HG03571 (cell line): ENCODE results near the gene ARHGEF17.
"Not testable (repeated sequence)": the region's sequence is repeated elsewhere in the genome, so short reads cannot be mapped to it uniquely, and the experiment has no call there.

Experiments
- ATAC-seq: cut with Tn5 transposase; IDR thresholded peaks from one replicate; pipeline ENCODE4 v1.9.1; 2021; ENCODE audit not compliant: unreplicated experiment

ARHGEF17 gene

DNA sequence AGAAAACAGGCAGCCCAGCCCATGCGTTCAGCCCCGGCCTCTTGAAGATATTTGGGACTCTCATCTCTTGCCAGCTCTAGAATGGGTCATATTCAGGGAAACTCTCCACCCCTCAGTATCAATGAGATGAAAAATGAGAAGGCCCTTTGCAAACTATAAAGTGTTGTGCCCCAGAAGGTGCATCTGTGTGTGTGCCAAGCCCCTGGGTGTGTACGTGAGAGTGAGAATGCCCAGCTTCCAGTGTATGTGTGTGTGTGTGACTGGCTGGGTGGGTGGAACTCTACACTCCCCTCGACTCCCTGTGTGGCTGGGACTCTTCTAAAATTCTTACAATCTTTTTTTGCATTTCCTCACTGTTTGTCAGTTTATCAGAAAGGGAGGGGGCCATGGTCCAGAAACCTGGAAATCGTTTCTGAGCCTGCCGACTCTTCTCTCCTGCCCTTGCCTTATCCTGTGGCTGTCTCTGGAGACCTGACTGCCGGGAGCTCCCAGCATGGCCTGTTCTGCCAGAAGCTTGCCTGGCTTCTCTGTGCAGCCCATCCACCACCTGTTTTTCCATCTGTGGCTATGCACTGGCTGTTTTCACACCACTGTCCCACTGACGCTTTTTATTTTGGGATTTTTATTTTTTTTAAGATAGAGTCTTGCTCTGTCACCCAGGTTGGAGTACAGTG, 34.7 kb upstream of the ARHGEF17 start:
- ATAC-seq, result no peak

DNA sequence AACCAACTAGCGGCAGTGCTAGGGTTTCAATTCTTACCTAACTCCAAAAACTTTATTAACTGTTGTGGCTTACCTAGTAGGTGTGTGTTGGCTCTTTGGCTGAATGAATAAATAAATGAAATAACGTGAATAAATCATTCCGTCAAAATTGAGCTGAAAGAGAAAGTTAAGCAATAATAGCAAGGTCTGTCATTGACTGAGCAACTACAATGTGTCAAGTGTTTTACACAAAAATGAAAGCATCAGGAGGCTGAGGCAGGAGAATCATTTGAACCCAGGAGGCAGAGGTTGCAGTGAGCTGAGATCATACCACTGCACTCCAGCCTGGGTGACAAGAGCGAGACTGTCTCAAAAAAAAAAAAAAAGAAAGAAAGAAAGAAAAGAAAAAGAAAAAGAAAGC, 33.9 kb upstream of the ARHGEF17 start:
- ATAC-seq, result not testable (repeated sequence)

DNA sequence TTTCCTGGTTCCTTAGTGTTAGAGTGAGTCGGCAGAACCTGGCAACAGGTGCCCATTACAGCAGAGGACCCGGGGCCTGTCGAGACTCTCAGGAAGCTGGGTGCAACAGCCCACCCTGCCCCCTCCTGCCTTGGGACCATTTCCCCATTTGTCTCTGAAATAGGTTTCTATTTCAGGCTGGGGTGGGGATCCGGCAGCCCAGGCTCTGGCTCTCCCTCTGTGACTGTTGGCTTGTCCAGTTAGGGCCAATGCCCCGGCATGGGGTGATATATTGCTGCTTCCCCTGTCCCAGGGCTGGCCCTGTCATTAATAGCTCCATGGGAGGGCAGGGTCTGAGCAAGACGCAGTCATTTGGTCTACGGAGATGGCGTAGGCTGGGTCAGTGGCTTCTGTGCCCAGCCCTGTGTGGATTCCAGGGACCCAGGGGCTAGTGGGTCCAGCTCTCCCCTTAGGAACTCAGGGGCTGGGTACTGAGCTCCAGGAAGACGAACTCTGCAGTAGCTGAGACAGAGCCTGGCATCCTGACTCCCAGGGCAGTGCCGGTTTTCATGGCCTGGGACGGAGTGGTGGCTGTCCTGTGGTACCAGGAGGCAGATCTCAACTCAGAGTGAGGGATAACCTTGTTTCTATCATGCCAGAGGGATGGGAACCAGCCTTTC, 33.2 kb upstream of the ARHGEF17 start:
- no peak for ATAC-seq

DNA sequence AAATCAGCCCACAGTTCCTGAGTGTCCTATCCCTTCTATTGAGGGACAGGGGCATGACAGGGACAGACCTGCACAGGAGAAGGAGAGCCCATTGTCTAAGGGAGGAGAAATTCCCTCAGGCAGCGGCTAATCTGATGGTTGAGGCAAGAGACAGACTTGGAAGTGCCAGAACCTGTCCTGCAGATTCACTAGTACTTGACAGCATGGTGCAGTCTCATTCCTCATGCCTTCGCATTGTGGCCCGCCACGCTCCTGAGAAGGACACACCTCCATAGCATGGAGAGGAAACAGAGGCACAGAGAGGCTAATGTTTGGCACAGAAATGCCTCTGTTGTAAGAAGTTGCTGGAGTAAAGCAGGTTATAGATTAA, 32.7 kb upstream of the ARHGEF17 start:
- no peak for ATAC-seq

DNA sequence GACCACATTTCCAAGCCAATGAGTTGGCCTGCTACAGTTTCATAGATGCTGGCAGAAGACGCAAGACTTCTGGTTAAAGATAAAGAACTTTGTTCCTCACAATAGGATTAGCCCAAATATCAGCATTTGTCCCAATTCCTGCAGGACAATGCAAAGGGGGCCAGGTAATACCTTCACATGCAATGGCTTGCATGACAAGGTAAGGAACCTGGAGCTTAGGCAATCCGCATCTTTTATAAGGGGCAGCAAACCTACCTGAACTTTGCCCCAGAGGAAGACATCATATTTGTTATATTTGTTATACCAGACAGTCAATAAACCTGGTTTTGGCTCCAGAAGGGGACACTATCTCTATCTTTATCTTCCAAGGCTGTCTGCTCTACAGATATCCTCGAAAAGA, 30.6 kb upstream of the ARHGEF17 start:
- no peak for ATAC-seq

DNA sequence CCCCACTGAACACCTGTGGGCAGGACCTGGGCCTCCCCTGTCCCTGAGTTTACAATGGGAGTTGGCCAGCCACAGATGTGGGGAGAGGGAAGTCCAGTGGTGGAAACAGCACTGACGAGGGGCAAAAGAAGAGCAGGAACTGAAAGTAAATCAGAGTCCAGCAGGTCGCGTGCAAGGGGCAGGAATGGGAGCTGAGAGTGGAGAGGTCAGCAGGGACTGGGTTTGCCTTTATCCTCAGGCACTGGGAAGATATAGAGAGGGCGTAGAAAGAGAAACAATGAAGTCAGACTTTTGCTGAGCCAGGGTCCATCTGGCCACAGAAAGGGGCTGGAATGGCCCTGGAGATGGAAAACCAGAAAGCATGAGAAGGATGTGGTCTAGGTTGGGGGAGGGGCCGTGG, 27.4 kb upstream of the ARHGEF17 start:
- no peak for ATAC-seq

DNA sequence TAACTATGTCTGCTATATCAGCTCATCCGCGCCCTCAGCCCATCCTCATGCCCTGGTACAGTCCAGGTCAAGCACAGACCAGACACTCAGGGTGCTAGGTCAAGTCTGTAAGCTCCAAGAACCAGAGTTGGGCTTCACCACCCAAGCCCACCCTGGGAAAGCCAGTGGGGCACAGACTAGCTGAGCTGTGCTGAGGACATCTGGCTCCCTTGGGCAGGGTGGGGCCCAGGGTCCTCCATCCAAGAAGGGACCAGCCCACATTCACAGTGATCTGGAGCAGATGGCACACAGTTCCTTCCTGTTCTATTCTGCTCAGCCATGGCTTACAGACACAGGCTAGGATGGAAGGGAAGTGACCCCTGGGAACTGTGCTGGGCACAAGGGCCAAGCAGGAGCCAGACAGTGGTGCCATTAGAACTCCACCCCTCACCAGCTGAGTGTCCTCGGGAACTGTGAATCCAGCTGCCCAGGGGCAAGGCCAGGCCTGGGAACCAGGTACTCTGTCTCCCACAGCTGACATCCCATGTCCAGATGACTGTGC, 26.8 kb upstream of the ARHGEF17 start:
- ATAC-seq, result no peak

DNA sequence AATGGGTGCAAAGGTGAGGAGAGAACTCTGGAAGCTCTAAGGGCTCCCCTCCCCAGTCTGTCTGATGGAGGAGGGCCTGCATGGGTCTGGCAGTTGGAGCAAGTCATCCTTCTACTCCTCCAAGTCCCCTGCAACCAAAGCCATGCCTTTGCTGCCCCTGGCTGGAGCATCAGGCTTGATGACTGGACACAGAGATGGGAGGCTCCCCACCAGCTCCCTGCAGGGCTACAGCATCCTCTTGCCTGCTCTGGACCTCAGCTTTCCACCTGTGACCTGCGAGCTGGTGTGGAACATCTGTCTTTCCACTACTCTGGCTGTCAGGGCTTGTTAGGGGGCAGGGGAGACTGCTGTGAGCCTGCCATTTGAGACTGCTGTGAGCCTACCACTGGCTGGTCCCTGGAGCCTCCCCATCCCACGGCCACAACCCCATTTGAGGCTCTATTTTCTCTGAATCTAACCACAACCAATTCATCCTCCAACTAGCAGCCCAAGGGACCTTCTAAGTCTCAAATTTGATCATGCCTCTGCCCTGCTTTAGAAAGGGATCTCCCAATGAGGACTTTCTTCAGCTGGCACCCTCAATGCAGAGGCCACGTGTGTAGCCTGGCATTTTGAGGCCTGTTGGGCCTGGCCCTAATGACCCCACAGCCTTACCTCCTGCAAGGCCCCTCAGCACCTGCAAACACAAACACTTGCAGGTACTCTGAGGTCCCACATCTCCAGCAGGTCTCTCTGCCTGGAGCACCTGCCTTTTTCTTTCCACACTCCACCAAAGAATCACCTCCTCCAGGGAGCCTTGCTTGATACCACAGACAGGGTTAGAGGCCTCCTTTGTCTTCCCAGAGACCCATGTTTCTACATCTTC, 26.0 kb upstream of the ARHGEF17 start:
- ATAC-seq, result no peak

DNA sequence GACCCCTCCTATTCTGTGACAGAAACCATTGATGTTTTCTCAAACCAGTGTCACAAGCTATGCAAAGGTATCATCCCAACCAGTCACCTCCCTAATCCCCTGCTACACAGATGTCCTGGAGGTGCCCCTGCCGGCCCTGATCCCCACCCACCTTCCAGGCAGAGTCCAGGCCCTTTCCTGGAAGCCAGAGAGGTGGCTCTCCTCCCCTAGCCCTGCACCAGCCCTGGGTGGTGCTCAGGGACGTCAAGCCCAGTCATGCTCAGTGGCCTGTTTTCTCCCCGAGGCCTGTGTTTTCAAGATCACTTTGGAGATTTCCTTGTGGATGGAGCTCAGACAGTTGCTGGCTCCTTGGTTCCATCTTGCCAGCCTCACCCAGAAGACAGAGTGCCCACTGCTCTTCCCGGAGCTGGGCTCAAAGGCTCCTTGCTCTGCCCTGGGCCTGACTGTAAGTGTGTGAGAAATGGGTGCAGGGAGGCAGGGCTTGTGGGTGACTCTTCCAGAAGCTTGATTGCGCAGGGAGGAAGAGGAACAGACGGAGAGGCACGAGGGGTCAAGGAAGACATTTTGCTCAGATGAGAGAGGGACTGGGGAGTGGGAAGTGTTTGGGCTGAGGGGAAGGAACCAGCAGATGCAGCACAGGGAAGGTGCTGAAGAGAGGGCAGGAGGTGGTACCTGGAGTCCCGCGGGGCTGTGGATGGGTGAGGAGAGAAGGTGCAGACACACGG, 24.6 kb upstream of the ARHGEF17 start:
- no peak for ATAC-seq

DNA sequence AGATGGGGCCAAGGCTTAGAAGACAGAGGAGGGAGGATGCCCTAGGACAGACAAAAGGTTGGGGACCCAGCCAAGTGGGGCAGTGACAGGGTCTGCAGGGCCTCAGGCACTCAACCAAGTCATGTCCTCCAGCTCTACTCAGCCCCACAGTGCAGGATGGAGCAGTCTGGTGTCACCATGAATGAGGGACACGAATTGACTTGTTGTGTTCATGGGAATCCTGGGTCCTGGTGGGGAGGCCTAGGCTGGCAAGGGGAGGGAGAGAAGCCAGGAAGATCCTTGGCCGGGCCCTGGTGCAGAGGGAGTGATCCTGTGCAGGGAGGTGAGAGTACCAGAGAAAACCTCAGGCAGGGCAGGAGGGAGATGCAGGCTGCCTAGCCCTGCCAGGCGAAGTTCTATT, 24.0 kb upstream of the ARHGEF17 start:
- no peak for ATAC-seq

DNA sequence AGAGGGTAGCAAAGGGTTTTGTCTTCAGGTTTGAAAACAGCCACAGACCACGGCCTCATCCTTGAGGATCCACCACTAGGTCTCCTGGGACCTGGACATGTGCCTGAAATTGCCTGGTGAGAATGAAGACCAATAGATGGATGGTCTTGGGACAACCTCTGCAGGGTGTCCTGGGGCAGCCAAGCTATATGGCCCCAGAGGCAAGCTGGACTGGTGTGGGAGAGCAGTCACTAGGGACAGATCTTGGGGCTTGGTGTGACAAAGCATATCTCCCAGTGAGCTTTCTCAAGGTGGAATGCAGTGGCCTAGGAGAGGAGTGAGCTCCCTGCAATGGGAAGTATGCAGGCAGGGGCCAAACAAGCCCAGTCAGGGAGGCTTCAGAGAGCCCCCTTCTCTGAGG, 22.4 kb upstream of the ARHGEF17 start:
- no peak for ATAC-seq

DNA sequence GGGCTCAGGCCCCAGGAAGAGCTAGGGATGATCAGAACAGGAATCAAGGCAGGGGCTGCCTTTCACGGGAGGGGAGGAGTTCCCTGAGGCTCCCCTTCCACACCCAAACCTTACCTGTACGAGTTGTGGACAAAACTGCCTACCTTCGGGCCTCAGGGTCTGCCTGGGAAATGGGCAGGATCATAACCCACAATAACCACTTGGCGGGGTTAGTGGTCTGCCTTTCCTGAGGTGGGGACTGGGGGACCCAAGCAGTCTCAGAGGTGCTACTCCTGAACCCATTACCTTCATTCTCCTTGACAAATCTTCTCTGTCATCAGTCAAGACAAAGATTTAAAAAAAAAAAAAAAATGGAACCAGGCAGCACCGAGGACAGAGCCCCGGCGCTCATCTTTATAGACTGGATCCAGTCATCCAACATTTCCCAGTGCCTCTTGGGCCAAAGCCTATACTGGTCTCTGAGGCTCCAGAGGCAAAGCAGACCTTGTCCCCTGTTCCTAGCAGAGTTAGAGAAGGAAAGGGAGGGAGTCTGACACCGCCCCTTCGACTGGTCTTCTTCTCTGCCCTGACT, 21.8 kb upstream of the ARHGEF17 start:
- no peak for ATAC-seq

DNA sequence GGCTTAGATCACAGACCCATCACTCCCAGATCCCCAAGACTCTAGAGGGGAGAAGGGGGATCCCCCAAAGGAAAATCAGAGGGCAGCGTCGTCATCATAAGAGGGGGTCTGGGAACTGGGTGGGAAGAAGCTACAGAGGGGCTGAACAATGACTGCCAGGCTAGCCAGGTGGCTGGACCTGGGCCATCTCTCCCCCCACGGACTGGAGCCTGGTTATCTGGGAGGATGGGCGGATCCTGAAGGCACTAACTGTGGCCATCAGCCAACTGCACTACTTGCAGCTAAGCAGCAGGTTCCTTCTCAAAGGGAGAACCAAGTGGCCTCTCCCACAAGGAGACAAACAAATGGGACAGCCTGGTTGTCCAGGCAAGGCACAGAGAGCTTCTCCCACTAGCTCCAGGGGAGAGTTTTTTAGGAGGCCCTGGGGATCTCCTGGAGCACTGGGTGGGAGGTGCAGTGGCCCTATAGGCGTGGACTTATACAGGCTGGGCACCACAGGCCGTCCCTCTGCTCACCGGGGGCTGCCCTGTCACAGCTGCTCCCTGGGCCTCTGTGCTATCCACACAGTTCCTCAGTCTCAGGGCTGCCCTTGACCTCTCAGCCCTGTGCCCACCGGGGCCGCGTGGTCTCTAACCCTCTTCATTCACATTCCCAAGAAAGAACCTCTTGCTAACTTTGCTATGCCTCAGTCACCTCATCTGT, 20.5 kb upstream of the ARHGEF17 start:
- no peak for ATAC-seq

DNA sequence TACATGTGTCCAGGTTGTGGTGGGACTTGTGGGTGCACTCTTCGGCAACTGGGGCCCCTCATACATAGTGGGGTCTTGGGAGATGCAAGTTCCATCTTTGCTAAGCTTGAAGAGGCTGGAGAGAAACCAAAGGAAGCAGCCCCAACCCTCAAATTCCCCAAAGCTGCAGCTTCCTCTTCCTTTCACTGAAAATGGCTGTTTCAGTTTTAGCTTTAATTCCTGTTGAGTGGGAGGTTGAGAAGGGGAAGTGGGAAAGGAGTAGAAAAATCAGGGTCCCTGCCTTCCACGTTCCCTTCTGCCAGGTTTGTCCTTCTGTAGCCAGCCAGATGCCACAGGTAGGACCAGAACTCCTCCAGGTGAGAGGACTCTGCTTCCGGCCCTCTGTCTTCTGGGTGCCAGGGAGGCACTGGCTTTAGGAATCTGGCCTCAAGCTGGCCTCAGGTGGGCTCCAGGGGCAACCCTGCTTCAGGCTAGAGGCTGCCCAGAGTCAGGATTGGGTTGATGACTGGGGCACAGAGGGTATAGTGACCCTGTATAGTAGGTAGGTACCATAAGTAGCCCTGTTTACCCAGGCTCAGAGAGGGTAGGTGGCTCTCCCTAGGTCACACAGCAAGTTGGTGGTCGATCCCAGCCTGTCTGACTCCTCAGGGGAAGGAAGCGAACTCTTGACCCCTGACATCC, 19.7 kb upstream of the ARHGEF17 start:
- ATAC-seq, result no peak

DNA sequence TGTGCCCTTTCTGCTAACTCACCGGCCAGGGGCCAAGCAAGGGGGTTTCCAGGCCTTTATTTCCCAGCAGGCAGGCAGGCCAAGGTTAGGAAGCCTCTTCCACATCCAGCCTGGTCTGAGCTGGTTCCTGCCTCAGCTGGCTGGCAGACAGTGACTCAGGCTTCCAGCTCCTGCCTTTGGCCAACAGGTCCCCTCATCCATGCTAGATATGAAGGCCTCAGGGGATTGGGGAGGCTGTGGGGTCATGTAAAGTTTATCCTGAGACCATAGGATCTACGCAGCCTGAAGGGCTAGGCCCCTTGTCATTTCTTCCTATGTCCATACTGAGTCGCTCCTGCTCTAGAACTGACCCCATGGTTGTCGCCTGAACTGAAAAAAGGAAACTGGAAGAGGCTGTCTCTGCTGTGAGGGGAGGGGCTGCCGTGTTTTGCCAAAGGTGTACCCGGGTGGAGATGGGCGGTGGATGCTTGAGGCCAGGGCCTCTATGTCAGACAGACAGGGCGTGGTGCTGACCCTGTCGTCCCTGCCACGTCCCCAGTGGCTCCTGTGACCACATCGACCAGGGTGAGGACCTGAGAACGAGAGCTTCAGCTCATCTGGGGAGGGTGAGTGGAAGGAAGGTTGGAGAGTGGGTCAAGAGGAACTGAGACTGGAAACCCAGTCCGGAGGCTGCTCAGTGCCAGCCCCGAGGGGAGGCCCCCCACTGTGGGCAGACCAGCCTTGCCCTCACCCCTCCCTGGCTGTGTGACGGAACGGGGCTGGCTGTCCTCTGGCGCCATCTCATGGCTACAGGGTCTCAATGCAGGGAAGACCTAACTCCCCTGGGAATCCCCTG, 19.0 kb upstream of the ARHGEF17 start:
- peak; percentile 64 for ATAC-seq

DNA sequence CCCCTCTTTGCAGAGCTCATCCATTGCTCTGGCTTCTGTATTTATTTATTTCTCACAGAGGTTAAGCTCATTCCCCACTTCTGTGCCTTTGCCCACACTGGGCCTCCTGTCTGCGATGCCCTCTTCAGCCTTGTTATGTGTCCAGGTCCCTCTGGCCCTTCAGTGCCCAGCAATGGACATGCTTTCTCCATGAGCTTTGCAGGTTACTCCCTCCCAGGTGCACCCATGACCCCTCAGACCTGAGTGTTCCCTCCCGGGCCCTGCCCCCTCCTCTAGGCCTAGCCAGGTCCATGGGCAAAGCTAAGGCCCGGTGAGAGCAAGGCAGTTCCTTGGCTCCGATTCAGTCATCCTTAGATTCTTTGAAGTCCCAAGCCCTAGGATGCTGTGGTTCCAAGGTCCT, 17.5 kb upstream of the ARHGEF17 start:
- ATAC-seq, result no peak

DNA sequence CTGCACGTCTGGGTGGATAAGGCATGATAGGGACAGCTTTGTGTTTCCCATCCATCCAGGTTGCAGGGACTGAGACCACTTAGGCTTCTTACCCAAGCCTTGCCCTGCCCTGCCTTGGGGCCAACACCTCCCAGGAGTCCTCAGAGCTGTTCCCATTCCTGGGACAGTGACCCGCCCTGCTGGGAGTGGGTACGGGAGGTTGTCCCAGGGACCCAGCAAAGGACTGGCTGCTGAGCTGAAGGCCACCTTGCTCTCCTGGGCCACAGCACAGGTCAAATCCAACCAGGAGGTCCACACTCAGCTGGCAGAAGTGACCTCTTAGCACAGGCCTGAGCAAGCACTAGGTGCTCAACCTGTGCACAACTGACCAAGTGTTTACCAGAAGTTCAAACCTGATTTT, 16.9 kb upstream of the ARHGEF17 start:
- no peak for ATAC-seq

DNA sequence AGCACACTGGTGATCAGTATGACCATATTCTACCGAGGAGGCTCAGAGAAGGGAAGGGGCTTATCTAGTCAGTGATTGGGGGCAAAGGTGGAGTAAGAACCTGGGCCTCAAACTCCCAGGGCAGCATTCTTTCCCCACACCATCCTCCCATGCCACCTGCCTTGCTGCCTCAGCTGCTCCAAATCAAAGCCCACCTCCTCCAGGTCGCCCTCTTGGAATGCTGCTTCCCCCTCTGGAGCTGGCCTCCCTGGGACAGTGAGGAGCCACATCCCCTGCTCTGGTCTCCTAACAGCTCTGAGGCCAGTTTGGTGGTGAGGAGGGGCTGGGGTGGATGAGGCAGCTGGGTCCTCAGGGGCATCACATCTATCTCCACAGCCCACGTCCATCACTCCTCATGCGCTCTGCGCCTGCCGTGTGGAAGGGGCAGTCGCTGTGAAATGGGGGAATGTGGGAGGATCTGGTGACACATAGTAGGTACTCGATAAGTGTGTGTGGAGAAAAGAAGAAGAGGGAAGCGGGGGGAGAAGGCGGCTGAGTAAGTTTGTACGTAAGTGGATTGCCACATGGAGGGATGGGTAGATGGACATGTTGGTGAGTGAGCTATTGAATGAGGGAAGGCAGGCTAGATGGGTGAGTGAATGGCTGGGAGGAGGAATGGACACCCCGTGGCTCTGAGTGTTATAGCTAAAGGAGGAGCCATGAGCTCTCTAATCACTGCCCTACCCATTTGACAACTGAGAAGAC, 16.1 kb upstream of the ARHGEF17 start:
- ATAC-seq, result no peak
